Activated T-helper 2 cell treated with anti-CD3 and anti-CD28 coated beads, Interferon-gamma antibody, Interleukin-2, Interleukin-4, amounts not matched to agents 10 μg/mL and 5 μg/mL and 100 μg/mL, durations not matched to agents 14 hours and 24 hours and 36 hours (primary cell): ENCODE data around the gene TMEM98. TPM values are rescaled to one million over a fixed set of nuclear protein-coding genes. Genes with fewer than 3 reads are reported as not detected.
"Not testable (repeated sequence)": the region's sequence is repeated elsewhere in the genome, so short reads cannot be mapped to it uniquely, and the experiment has no call there.

ENCODE experiments used
- DNase-seq: peaks from one replicate; pipeline ENCODE4 v3.0.0; 2021; ENCODE audit warnings: low spot score
- H3K27ac Mint-ChIP-seq: one replicate; pipeline ENCODE4 v1.8.0; 2021; ENCODE audit warnings: mixed read lengths
- H3K27me3 Mint-ChIP-seq: one replicate; pipeline ENCODE4 v1.8.0; 2021; ENCODE audit warnings: low read depth, mixed read lengths
- H3K36me3 Mint-ChIP-seq: one replicate; pipeline ENCODE4 v1.8.0; 2021; ENCODE audit warnings: low read depth, mixed read lengths
- H3K4me1 Mint-ChIP-seq: one replicate; pipeline ENCODE4 v1.8.0; 2021; ENCODE audit warnings: low read depth, mixed read lengths
- H3K4me3 Mint-ChIP-seq: one replicate; pipeline ENCODE4 v1.8.0; 2021; ENCODE audit warnings: low read depth, mild to moderate bottlenecking, moderate library complexity, mixed read lengths
- H3K9me3 Mint-ChIP-seq: one replicate; pipeline ENCODE4 v1.8.0; 2021; ENCODE audit warnings: mixed read lengths
- intact Hi-C: fragments of 100-400 bp; cut with micrococcal nuclease; formaldehyde crosslinking; loops from one replicate; pipeline ENCODE4 v1.15.1; 2023
- total RNA-seq: library from RNA; stranded (reverse); gene quantifications from 2 replicates; pipeline ENCODE4 v1.2.3, GENCODE V29; 2022

TMEM98 gene
- total RNA-seq, 1 donor from 2014 or later = 19.3 TPM

GRCh38 chr17:32976131-32976530, 48.2 kb downstream of the TMEM98 start:
- H3K27ac Mint-ChIP-seq = no peak overlapping the region
- no peak for DNase-seq
- H3K4me3 Mint-ChIP-seq = no peak overlapping the region
- peaks cover 8% of the 10 kb centered on the region for H3K27me3 Mint-ChIP-seq
- peaks cover 19% of the 10 kb centered on the region for H3K4me1 Mint-ChIP-seq
- peaks cover 9% of the 10 kb centered on the region for H3K9me3 Mint-ChIP-seq
- no peaks in the 10 kb centered on the region for H3K36me3 Mint-ChIP-seq
- intact Hi-C loops = no loop called here

GRCh38 chr17:32976605-32977004, 48.7 kb downstream of the TMEM98 start:
- Mint-ChIP-seq H3K36me3 (no peaks in the 10 kb centered on the region), H3K4me1 (peaks cover 14% of the 10 kb centered on the region), H3K27me3 (peaks cover 8% of the 10 kb centered on the region), H3K9me3 (peaks cover 9% of the 10 kb centered on the region), H3K27ac (no peak overlapping the region), H3K4me3 (no peak overlapping the region)
- intact Hi-C loops = no loop called here
- no peak for DNase-seq

- peaks cover 8% of the 10 kb centered on the region for H3K4me1 Mint-ChIP-seq
- intact Hi-C loops = no loop called here
- peaks cover 27% of the 10 kb centered on the region for H3K9me3 Mint-ChIP-seq
- H3K4me3 Mint-ChIP-seq = no peak overlapping the region
- peaks cover 9% of the 10 kb centered on the region for H3K27me3 Mint-ChIP-seq
- DNase-seq = no peak
- no peaks in the 10 kb centered on the region for H3K36me3 Mint-ChIP-seq
- H3K27ac Mint-ChIP-seq = no peak overlapping the region
Measured at GRCh38 chr17:32980230-32980629, 52.3 kb downstream of the TMEM98 start.

- intact Hi-C loops, H3K27ac Mint-ChIP-seq: not testable (repeated sequence)
Measured at GRCh38 chr17:32981611-32982010, 53.7 kb downstream of the TMEM98 start.

GRCh38 chr17:32985050-32985756, 57.2 kb downstream of the TMEM98 start:
- Mint-ChIP-seq H3K4me1 (no peaks in the 10 kb centered on the region), H3K9me3 (peaks cover 45% of the 10 kb centered on the region), H3K36me3 (peaks cover 11% of the 10 kb centered on the region), H3K27me3 (peaks cover 5% of the 10 kb centered on the region), H3K27ac (no peak overlapping the region), H3K4me3 (no peak overlapping the region)
- DNase-seq = no peak
- intact Hi-C loops = no loop called here

More at GRCh38 chr17:32981611-32982010, 53.7 kb downstream of the TMEM98 start:
- H3K4me1 Mint-ChIP-seq, DNase-seq, H3K36me3 Mint-ChIP-seq, H3K27me3 Mint-ChIP-seq, H3K4me3 Mint-ChIP-seq: not testable (repeated sequence)
- peaks cover 27% of the 10 kb centered on the region for H3K9me3 Mint-ChIP-seq

GRCh38 chr17:32987453-32987805, 59.5 kb downstream of the TMEM98 start:
- H3K27me3 Mint-ChIP-seq, intact Hi-C loops, H3K4me1 Mint-ChIP-seq, H3K4me3 Mint-ChIP-seq, H3K27ac Mint-ChIP-seq, DNase-seq: not testable (repeated sequence)
- H3K36me3 Mint-ChIP-seq = peaks cover 11% of the 10 kb centered on the region
- H3K9me3 Mint-ChIP-seq = peaks cover 35% of the 10 kb centered on the region

GRCh38 chr17:32987868-32988267, 59.9 kb downstream of the TMEM98 start:
- H3K9me3 Mint-ChIP-seq = peaks cover 31% of the 10 kb centered on the region
- H3K36me3 Mint-ChIP-seq = peaks cover 11% of the 10 kb centered on the region
- H3K4me1 Mint-ChIP-seq, H3K4me3 Mint-ChIP-seq, intact Hi-C loops, H3K27ac Mint-ChIP-seq, DNase-seq, H3K27me3 Mint-ChIP-seq: not testable (repeated sequence)

GRCh38 chr17:32988481-32989101, 60.6 kb downstream of the TMEM98 start:
- peaks cover 11% of the 10 kb centered on the region for H3K36me3 Mint-ChIP-seq
- intact Hi-C loops = no loop called here
- peaks cover 3% of the 10 kb centered on the region for H3K27me3 Mint-ChIP-seq
- peaks cover 3% of the 10 kb centered on the region for H3K4me1 Mint-ChIP-seq
- H3K9me3 Mint-ChIP-seq = peaks cover 28% of the 10 kb centered on the region
- H3K4me3 Mint-ChIP-seq = no peak overlapping the region
- no peak for DNase-seq
- H3K27ac Mint-ChIP-seq = no peak overlapping the region

- Mint-ChIP-seq H3K27ac (no peak overlapping the region), H3K27me3 (no peaks in the 10 kb centered on the region), H3K36me3 (peaks cover 11% of the 10 kb centered on the region), H3K4me1 (peaks cover 6% of the 10 kb centered on the region), H3K4me3 (no peak overlapping the region), H3K9me3 (peaks cover 19% of the 10 kb centered on the region)
- no peak for DNase-seq
- intact Hi-C loops = no loop called here
Measured at GRCh38 chr17:32992321-32993033, 64.5 kb downstream of the TMEM98 start.

- intact Hi-C loops = no loop called here
- Mint-ChIP-seq H3K4me1 (peaks cover 12% of the 10 kb centered on the region), H3K9me3 (peaks cover 4% of the 10 kb centered on the region), H3K27ac (no peak overlapping the region), H3K4me3 (no peak overlapping the region), H3K27me3 (peaks cover 8% of the 10 kb centered on the region), H3K36me3 (peaks cover 3% of the 10 kb centered on the region)
- no peak for DNase-seq
Measured at GRCh38 chr17:32993977-32994376, 66.0 kb downstream of the TMEM98 start.

Other genes starting within 250 kb of the TMEM98 start
- 22.8 and 23.4 TPM in 2 replicates for gene MYO1D, start 51.0 kb upstream of the TMEM98 start, total RNA-seq
- not detected in 2 replicates for gene SPACA3, start 63.7 kb downstream of the TMEM98 start, total RNA-seq